ENCODE results near the gene VPS26A. TPM values are rescaled to one million over a fixed set of nuclear protein-coding genes. Genes with fewer than 3 reads are reported as not detected.

VPS26A gene
- total and polyA plus RNA-seq, 12 donors, result 15.6 to 65.2 (median 31.5) TPM

DNA sequence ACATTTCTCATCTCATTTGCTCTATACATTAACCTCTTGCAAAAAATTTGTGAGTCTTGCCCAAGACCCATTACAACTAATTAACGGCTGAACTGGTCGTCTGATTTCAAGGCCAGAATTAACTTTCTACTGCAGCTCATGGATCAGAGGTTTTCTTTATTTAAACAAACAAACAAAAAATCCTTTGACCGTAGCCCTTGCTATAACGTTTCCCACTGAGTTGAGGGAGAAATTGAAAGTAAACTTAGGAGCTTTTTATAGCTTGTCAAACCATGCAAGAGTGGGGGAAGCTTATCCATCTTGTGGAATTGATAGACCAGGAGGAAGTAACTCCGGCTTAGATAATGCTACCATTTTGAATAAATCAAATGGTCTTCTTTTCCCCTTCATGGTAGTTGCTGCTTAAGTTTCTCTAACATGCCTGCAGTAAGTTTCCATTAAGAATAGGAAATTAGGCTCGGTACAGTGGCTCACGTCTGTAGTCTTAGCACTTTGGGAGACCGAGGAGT is 32.8 kb upstream of the VPS26A start:
- Histone ChIP-seq H3K4me3 (peak overlapping the region in 1 of 4 donors; percentile 1), H3K27ac (peak overlapping the region in 2 of 5 donors; percentile 85 to 86), H3K36me3 (replicated peaks in 1 of 2) (no peaks in the 10 kb centered on the region), H3K9me3 (replicated peaks in 1 of 3) (no peaks in the 10 kb centered on the region), H3K27me3 (no peaks in the 10 kb centered on the region), H3K4me1 (replicated peaks in 1 of 2) (peaks cover 0 to 9% of the 10 kb centered on the region in 2 donors)
- intact Hi-C loops (cut with DNase I), result loop anchor here (10.0 kb wide), 2 partner anchors 86 to 96 kb away; no protein-coding TSS in a partner anchor
- WGBS, 4 donors, result 44 to 57% (median 50%) methylated on average over 7 to 8 of the region's 8 CpGs
- TF ChIP-seq POLR2A (IDR thresholded peaks at IDR 0.05), result no peak
- TF ChIP-seq, protein P1, sequence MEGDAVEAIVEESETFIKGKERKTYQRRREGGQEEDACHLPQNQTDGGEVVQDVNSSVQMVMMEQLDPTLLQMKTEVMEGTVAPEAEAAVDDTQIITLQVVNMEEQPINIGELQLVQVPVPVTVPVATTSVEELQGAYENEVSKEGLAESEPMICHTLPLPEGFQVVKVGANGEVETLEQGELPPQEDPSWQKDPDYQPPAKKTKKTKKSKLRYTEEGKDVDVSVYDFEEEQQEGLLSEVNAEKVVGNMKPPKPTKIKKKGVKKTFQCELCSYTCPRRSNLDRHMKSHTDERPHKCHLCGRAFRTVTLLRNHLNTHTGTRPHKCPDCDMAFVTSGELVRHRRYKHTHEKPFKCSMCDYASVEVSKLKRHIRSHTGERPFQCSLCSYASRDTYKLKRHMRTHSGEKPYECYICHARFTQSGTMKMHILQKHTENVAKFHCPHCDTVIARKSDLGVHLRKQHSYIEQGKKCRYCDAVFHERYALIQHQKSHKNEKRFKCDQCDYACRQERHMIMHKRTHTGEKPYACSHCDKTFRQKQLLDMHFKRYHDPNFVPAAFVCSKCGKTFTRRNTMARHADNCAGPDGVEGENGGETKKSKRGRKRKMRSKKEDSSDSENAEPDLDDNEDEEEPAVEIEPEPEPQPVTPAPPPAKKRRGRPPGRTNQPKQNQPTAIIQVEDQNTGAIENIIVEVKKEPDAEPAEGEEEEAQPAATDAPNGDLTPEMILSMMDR (IDR thresholded peaks at IDR 0.05), result no peak
- no peak for DNase-seq

DNA sequence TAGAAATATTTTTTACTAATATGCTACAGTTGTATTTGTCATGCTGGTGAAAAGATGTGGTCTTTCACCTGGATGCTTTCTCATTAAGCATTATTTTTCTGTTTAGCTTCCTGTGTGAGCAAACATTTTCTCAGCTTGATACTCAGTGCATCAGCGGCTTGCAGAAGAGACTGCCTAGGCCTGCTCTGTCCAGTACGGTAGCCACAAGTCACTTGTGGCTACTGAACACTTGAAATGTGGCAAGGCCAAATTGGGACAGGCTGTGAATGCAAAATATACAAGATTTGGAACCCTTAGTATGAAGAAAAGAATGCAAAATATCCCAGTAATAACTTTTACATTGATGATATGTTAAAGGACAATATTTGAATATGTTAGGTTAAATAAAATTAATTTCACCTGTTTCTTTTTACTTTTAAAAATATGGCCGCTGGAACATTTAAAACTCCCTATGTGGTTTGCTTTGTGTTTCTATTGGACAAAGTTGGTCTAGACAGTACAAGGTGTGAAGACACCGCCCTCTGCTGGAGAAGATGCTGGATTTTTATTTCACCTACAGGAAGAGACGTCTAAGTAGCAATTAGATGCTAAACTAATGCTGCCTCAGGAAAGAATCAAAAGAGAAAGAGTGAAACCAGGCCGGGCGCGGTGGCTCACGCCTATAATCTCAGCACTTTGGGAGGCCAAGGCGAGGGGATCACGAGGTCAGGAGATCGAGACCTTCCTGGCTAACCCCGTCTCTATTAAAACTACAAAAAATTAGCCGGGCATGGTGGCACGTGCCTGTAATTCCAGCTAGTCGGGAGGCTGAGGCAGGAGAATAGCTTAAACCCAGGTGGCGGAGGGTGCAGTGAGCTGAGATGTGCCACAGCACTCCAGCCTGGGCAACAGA is 30.8 kb upstream of the VPS26A start:
- no peak for TF ChIP-seq POLR2A (IDR thresholded peaks at IDR 0.05)
- TF ChIP-seq, protein P1 (IDR thresholded peaks at IDR 0.05), result peak; percentile 79 to 87 (median 82)
- no peaks in the 10 kb centered on the region for H3K9me3 ChIP-seq (replicated peaks in 1 of 3)
- peak; percentile 77 to 95 (median 83) for DNase-seq
- peaks cover 0 to 4% of the 10 kb centered on the region in 2 donors for H3K4me1 ChIP-seq (replicated peaks in 1 of 2)
- 40 to 48% (median 41%) methylated on average over 17 of the region's 17 CpGs for WGBS, 4 donors
- intact Hi-C loops (cut with DNase I), result loop anchor here (10.0 kb wide), 2 partner anchors 88 to 98 kb away; no protein-coding TSS in a partner anchor
- H3K27me3 ChIP-seq, result no peaks in the 10 kb centered on the region
- no peak overlapping the region for H3K27ac ChIP-seq
- no peaks in the 10 kb centered on the region for H3K36me3 ChIP-seq (replicated peaks in 1 of 2)
- no peak overlapping the region for H3K4me3 ChIP-seq

DNA sequence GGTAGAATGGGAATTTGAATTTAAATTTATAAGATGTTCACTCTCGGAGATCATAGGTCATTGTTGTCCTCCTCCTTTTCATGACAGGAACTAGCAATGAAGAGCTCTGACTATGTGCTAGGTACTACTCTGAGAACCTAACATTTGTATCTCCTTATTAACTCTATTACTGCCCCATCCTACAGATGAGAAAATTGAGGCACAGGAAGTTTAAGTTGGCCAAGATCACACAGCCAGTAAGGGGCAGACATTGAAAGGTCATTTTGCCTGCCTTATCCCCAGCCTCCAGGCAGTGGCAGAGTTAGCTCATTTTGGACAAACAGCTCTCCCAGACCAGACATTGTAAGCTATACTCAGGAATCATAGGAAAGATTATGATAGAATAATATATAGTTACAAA is 30.0 kb upstream of the VPS26A start:
- DNase-seq, result no peak
- WGBS, 4 donors, result 59 to 88% (median 76%) methylated on average over 1 of the region's 1 CpG
- Histone ChIP-seq H3K4me3 (no peak overlapping the region), H3K27me3 (no peaks in the 10 kb centered on the region), H3K27ac (no peak overlapping the region), H3K4me1 (replicated peaks in 1 of 2) (peaks cover 0 to 4% of the 10 kb centered on the region in 2 donors), H3K9me3 (replicated peaks in 1 of 3) (no peaks in the 10 kb centered on the region), H3K36me3 (replicated peaks in 1 of 2) (no peaks in the 10 kb centered on the region)
- intact Hi-C loops (cut with DNase I), result loop anchor here (10.0 kb wide), 2 partner anchors 89 to 99 kb away; no protein-coding TSS in a partner anchor
- TF ChIP-seq, protein P1 (IDR thresholded peaks at IDR 0.05), result peak in 2 of 6 experiments; percentile 3 to 16
- no peak for TF ChIP-seq POLR2A (IDR thresholded peaks at IDR 0.05)

DNA sequence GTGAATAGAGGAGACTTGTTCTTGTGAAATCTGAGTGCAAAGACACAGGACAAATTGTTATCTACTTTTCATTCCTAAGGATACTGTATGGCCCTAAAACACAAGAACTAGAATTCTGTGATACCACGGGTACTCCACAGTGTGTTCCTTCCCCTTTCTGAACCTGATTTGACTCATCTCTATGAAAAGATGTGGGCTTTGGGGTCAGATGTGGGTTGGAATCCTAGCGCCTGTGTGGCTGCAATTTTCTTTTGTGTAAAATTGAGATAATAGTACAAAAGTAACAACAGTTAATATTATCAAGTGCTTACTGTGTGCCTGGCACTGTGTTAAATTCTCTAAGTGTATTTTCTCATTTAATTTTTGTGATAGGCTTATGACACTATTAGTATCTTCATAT is 27.9 kb upstream of the VPS26A start:
- Histone ChIP-seq H3K4me1 (replicated peaks in 1 of 2) (peaks cover 0 to 4% of the 10 kb centered on the region in 2 donors), H3K4me3 (no peak overlapping the region), H3K9me3 (replicated peaks in 1 of 3) (no peaks in the 10 kb centered on the region), H3K27ac (no peak overlapping the region), H3K27me3 (no peaks in the 10 kb centered on the region), H3K36me3 (replicated peaks in 1 of 2) (no peaks in the 10 kb centered on the region)
- intact Hi-C loops (cut with DNase I), result loop anchor here (10.0 kb wide), 2 partner anchors 91 to 101 kb away; no protein-coding TSS in a partner anchor
- TF ChIP-seq, protein P1 (IDR thresholded peaks at IDR 0.05), result no peak
- TF ChIP-seq POLR2A (IDR thresholded peaks at IDR 0.05), result no peak
- peak in 1 of 7 donors; percentile 11 for DNase-seq
- whole genome bisulfite sequencing, 4 donors, result 52 to 70% (median 62%) methylated on average over 2 of the region's 2 CpGs

Measured in adrenal gland (tissue), 12 donors.